HG02678 (cell line): ENCODE measurements around the gene USP38.
"Not testable (repeated sequence)": the region's sequence is repeated elsewhere in the genome, so short reads cannot be mapped to it uniquely, and the experiment has no call there.

Source experiments
- ATAC-seq: cut with Tn5 transposase; IDR thresholded peaks from one replicate; pipeline ENCODE4 v1.9.1; 2021; ENCODE audit warnings: mild to moderate bottlenecking, moderate library complexity; ENCODE audit not compliant: unreplicated experiment

The USP38 gene

GRCh38 chr4:143257356-143257755, 72.6 kb downstream of the USP38 start:
- ATAC-seq, result no peak

GRCh38 chr4:143260750-143261149, 76.0 kb downstream of the USP38 start:
- ATAC-seq, result no peak

GRCh38 chr4:143262838-143263237, 78.1 kb downstream of the USP38 start:
- no peak for ATAC-seq

- not testable (repeated sequence) for ATAC-seq
These were observed 83.0 kb downstream of the USP38 start for GRCh38 chr4:143267690-143268089.

- ATAC-seq, result no peak
These were observed 85.6 kb downstream of the USP38 start for GRCh38 chr4:143270256-143270838.
